GM13976 (cell line): ENCODE measurements around the gene CSPG5.

Experiments used
- DNase-seq: peaks from one replicate; pipeline ENCODE4 v3.0.0; 2012; ENCODE audit warnings: low spot score
- in situ Hi-C: fragments of 300-500 bp; cut with MboI; formaldehyde crosslinking; loops from one replicate; pipeline ENCODE4 v1.12.0; 2022; ENCODE audit warnings: low sequenced_read_pairs, mixed read lengths, inconsistent platforms; ENCODE audit not compliant: unreplicated experiment
- TF ChIP-seq, protein P1 (sequence below): IDR thresholded peaks from 2 replicates; pipeline ENCODE4 v1.5.1; 2012; ENCODE audit warnings: borderline replicate concordance, mild to moderate bottlenecking; ENCODE audit not compliant: insufficient read depth; ENCODE audit errors: extremely low read depth, missing control alignments, control extremely low read depth

Gene CSPG5

DNA sequence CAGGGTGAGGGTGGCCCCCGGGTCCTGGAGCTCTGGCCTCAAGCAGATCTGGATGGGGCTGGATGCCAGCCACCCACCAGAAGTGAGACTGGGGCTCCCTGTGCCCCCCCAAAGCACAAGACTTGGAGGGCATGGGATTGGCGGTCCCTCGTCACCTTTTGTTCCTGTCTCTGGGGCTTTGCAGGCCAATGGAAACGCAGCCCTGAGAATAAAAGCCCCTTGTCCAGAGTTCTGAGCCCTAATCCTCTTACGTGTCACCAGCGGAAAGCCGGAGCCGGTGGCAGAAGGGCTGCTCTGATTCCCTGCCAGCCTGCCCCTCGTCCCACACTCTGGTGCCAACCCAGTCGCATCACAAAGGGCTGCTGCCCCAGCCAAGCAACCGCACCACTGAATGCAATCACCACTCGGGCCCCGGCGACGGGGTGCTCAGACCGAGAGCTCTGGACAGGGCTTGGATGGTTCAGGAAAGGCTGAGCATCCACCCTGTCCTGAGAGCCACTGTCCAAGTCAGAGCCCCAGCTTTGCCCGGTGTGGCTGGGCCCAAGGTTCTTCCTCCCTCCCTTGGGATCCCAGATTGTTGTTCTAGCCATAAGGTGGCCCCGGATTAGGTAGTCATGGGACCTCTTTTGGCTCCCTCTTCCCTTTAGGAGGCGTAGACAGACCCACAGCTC is 42.3 kb downstream of the CSPG5 start:
- in situ Hi-C loops, result loop anchor here (25.0 kb wide), 1 partner anchor 626 kb away; no protein-coding TSS in a partner anchor
- no peak for DNase-seq
- TF ChIP-seq, protein P1, sequence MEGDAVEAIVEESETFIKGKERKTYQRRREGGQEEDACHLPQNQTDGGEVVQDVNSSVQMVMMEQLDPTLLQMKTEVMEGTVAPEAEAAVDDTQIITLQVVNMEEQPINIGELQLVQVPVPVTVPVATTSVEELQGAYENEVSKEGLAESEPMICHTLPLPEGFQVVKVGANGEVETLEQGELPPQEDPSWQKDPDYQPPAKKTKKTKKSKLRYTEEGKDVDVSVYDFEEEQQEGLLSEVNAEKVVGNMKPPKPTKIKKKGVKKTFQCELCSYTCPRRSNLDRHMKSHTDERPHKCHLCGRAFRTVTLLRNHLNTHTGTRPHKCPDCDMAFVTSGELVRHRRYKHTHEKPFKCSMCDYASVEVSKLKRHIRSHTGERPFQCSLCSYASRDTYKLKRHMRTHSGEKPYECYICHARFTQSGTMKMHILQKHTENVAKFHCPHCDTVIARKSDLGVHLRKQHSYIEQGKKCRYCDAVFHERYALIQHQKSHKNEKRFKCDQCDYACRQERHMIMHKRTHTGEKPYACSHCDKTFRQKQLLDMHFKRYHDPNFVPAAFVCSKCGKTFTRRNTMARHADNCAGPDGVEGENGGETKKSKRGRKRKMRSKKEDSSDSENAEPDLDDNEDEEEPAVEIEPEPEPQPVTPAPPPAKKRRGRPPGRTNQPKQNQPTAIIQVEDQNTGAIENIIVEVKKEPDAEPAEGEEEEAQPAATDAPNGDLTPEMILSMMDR, result no peak

DNA sequence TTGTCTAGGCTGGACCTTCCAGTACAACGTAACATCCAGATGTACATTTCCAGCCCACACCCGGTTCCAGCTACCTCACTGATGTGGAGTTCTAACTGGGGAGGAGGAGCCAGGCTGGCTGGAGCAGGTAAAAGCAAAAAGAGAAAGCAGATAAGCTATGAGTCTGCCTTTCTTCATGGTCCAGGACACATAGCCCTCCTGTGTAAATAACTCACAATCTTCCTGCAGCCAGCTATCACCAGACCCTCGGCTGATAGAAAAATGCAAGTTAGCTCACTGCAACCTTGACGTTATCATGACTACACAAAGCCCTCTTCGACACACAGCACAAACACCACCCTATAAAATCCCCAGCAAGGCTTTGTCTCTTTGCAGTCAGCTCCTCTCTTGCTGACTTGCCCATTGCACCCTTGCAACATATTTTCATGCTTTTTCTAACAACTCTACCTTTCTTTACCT is 44.6 kb downstream of the CSPG5 start:
- DNase-seq, result no peak
- TF ChIP-seq, protein P1, result no peak
- in situ Hi-C loops, result loop anchor here (25.0 kb wide), 1 partner anchor 628 kb away; no protein-coding TSS in a partner anchor

DNA sequence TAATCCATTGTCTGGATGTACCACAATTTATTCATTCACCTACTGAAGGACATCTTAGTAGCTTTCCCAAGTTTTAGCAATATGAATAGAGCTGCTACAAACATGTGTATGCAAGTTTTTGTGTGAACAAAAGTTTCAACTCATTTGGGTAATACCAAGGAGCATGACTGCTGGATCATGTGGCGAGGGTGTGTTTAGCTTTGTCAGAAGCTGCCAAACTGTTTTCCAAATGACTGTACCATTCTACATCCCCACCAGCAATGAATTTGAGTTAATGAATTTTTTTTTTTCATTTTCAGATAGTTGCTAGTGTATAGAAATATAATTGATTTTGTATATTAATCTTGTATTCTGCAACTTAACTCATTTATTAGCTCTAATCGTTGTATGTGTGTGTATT is 45.2 kb downstream of the CSPG5 start:
- DNase-seq, result no peak
- TF ChIP-seq, protein P1, result no peak
- in situ Hi-C loops, result loop anchor here (25.0 kb wide), 1 partner anchor 629 kb away; no protein-coding TSS in a partner anchor

DNA sequence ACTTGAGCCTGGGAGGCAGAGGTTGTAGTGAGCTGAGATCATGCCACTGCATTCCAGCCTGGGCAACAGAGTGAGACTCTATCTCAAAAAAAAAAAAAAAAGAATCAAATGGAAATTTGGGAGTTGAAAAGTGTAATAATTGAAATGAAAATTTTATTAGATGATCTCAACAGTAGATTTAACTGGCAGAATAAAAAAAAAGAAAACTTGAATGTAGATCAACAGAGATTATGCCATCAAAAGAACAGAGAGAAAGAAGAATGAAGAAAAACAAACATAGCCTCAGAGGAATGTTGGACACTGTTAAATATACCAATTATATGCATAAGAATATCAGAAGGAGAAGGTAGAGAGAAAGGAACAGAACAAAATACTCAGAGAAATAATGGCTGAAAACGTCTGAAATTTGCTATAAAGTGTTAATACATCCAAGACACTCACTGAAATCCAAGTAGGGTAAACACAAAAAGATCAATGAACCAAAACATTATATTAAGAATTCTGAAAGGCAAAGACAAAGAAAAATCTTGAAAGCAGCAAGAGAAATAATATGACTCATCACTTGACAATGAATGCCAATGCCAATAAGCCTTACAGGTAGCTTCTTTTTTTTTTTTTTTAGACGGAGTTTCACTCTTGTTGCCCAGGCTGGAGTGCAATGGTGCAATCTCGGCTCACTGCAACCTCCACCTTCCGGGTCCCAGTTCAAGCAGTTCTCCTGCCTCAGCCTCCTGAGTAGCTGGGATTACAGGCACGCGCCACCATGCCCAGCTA is 50.5 kb downstream of the CSPG5 start:
- no peak for DNase-seq
- TF ChIP-seq, protein P1, result no peak
- in situ Hi-C loops, result loop anchor here (25.0 kb wide), 1 partner anchor 634 kb away; no protein-coding TSS in a partner anchor

DNA sequence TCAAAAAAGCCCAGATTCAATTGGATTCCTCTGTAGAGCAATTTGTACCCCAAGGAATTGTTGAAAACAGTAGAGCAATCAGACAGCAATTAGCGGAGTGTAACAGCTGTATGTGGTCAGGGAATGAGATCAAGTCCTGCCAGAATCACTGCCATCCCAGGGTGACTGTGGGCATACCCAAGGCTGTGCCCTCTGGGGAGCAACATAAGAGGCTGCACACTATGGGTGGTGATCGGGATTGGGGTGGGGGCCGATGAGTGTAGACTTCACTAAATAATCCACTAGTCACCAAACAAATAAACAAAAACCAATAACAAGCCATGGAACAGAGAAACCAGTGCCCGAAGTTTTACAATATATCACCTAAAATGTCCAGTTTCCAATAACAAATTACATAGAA is 53.0 kb downstream of the CSPG5 start:
- in situ Hi-C loops, result loop anchor here (25.0 kb wide), 1 partner anchor 637 kb away; no protein-coding TSS in a partner anchor
- TF ChIP-seq, protein P1, result no peak
- DNase-seq, result no peak

DNA sequence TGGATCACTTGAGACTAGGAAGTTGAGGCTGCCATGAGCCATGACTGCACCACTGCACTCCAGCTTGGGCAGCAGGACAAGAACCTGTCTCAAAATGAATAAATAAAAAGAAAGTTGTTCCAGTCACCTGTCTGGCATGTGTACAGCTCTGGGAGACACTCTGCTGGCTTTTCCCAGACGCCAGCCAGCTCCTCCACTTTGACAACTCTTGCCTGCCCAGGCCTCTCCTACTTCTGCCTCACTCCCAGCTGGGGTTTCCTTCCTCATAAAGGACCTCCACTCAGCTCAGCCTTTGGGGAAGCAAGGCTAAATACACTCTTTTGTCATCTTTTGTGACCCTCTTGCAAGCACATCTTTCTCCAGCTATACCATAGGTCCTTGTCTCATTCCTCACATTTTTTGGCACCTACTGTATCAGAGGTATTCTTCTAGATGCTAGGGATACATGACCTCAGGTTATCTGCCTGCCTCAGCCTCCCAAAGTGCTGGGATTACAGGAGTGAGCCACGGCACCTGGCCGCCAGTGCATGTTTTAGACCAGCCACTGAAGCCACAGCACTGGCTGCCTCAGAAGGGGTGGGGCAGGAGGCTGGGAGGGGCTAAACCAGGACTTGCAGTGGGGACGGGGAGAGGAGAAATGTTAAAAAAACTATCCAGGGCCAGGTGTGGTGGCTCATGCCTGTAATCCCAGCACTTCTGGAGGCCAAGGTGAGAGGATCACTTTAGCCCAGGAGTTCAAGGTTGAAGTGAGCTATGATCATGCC is 55.2 kb downstream of the CSPG5 start:
- in situ Hi-C loops, result loop anchor here (5.0 kb wide), 1 partner anchor 274 kb away; no protein-coding TSS in a partner anchor
- TF ChIP-seq, protein P1, result no peak
- no peak for DNase-seq
